Measurements from ENCODE around the gene SEMA3A. TPM values are rescaled to one million over a fixed set of nuclear protein-coding genes. Genes with fewer than 3 reads are reported as not detected.

Gene SEMA3A
- total and polyA plus RNA-seq, 2 experiments from 2014 or later, result 19.8 to 46.4 TPM

GRCh38 chr7:84188786-84189405 lies 5.7 kb downstream of the SEMA3A start:
- TF ChIP-seq CTCF (conservative IDR thresholded peaks at IDR 0.05; ENCODE audit: low read depth in 2 of 2) (peak; percentile 61 to 70), CREB1 (CRISPR knock-in tag; IDR thresholded peaks at IDR 0.05; ENCODE audit: low read depth) (no peak)
- H3K9me3 Mint-ChIP-seq, result no peaks in the 10 kb centered on the region
- peak overlapping the region; percentile 71; the same call in 1 of the 2 replicates for H3K27ac Mint-ChIP-seq
- DNase-seq (ENCODE audit: low spot score) (no peak), ATAC-seq (no peak)
- H3K79me2 ChIP-seq (replicated peaks; ENCODE audit: insufficient read depth), result peaks cover 100% of the 10 kb centered on the region
- no peak overlapping the region for H3K4me3 ChIP-seq
- no peaks in the 10 kb centered on the region for H3K36me3 Mint-ChIP-seq (ENCODE audit: low read depth)
- H3K36me3 ChIP-seq (ENCODE audit: insufficient read depth), result no peaks in the 10 kb centered on the region
- 0 out of 2 replicates have a peak overlapping the region, but pooled peaks have one; percentile 1 for H3K27ac ChIP-seq (ENCODE audit: low read depth)
- no peaks in the 10 kb centered on the region for H3K9me2 ChIP-seq (ENCODE audit: insufficient read depth)
- peaks cover 45% of the 10 kb centered on the region for H3K4me1 ChIP-seq (ENCODE audit: insufficient read depth)
- H3K27me3 ChIP-seq (ENCODE audit: insufficient read depth), result no peaks in the 10 kb centered on the region
- H3K4me3 Mint-ChIP-seq, result no peak overlapping the region
- no peaks in the 10 kb centered on the region for H4K20me1 ChIP-seq (replicated peaks; ENCODE audit: insufficient read depth)
- 0 out of 2 replicates have a peak overlapping the region, but pooled peaks have one; percentile 8 for H3K4me2 ChIP-seq
- no peak overlapping the region for H2AFZ ChIP-seq
- no peaks in the 10 kb centered on the region for H3K27me3 Mint-ChIP-seq (ENCODE audit: insufficient read depth, low read depth, poor library complexity)
- H3K4me1 Mint-ChIP-seq, result peaks cover 39% of the 10 kb centered on the region
- no peaks in the 10 kb centered on the region for H3F3A ChIP-seq (replicated peaks; ENCODE audit: low read depth)

- 0 out of 2 replicates have a peak overlapping the region, but pooled peaks have one; percentile 1 for H3K27ac ChIP-seq (ENCODE audit: low read depth)
- TF ChIP-seq CREB1 (CRISPR knock-in tag; IDR thresholded peaks at IDR 0.05; ENCODE audit: low read depth), result no peak
- TF ChIP-seq POLR2AphosphoS5 (IDR thresholded peaks at IDR 0.05; ENCODE audit: low read depth), result no peak
- no peak for TF ChIP-seq EZH2 (IDR thresholded peaks at IDR 0.05; ENCODE audit: low read depth, unreplicated experiment)
- TF ChIP-seq ZNF331 (CRISPR knock-in tag; IDR thresholded peaks at IDR 0.05; ENCODE audit: low read depth), result no peak
- TF ChIP-seq NANOG (IDR thresholded peaks at IDR 0.05; ENCODE audit: borderline replicate concordance), result no peak
- no peak for TF ChIP-seq STAT1 (IDR thresholded peaks at IDR 0.05; ENCODE audit: unreplicated experiment)
- TF ChIP-seq ETS1 (IDR thresholded peaks at IDR 0.05), result no peak
- no peak for TF ChIP-seq EZH2phosphoT487 (IDR thresholded peaks at IDR 0.05; ENCODE audit: unreplicated experiment)
- TF ChIP-seq ZNF462 (CRISPR knock-in tag; IDR thresholded peaks at IDR 0.05), result no peak
- no peak for TF ChIP-seq ZNF114 (CRISPR knock-in tag; IDR thresholded peaks at IDR 0.05)
Measured at GRCh38 chr7:84187813-84188510, 6.6 kb downstream of the SEMA3A start.

More at GRCh38 chr7:84187813-84188510, 6.6 kb downstream of the SEMA3A start:
- ATAC-seq (no peak), DNase-seq (ENCODE audit: low spot score) (no peak)
- H3K4me2 ChIP-seq, result 0 out of 2 replicates have a peak overlapping the region, but pooled peaks have one; percentile 8
- no peak overlapping the region for H3K4me3 ChIP-seq
- no peaks in the 10 kb centered on the region for H3F3A ChIP-seq (replicated peaks; ENCODE audit: low read depth)
- H3K36me3 ChIP-seq (ENCODE audit: insufficient read depth), result no peaks in the 10 kb centered on the region
- Mint-ChIP-seq H3K4me3 (no peak overlapping the region), H3K36me3 (ENCODE audit: low read depth) (no peaks in the 10 kb centered on the region), H3K27me3 (ENCODE audit: insufficient read depth, low read depth, poor library complexity) (no peaks in the 10 kb centered on the region), H3K4me1 (peaks cover 39% of the 10 kb centered on the region), H3K27ac (peak overlapping the region; percentile 71), H3K9me3 (no peaks in the 10 kb centered on the region)
- H3K4me1 ChIP-seq (ENCODE audit: insufficient read depth), result peaks cover 45% of the 10 kb centered on the region
- H3K27me3 ChIP-seq (ENCODE audit: insufficient read depth), result no peaks in the 10 kb centered on the region
- H3K79me2 ChIP-seq (replicated peaks; ENCODE audit: insufficient read depth), result peaks cover 100% of the 10 kb centered on the region
- no peak overlapping the region for H2AFZ ChIP-seq
- no peaks in the 10 kb centered on the region for H3K9me2 ChIP-seq (ENCODE audit: insufficient read depth)
- H4K20me1 ChIP-seq (replicated peaks; ENCODE audit: insufficient read depth), result no peaks in the 10 kb centered on the region
